ENCODE data around the gene PXMP4. TPM values are rescaled to one million over a fixed set of nuclear protein-coding genes. Genes with fewer than 3 reads are reported as not detected.

Gene PXMP4
- total and polyA plus RNA-seq, 9 of the 15 experiments (the other 6 are each of a cell fraction or from before 2014, with no cell fraction given): 4.8 to 29.1 (median 6.8) TPM

GRCh38 chr20:33719989-33720709 lies at the start of gene PXMP4 (continued):
- TF ChIP-seq ZNF311 (CRISPR knock-in tag; IDR thresholded peaks at IDR 0.05) (no peak), PTRF (tag; IDR thresholded peaks at IDR 0.05) (0 out of 2 replicates have a peak, but pooled peaks have one; percentile 25), NFRKB (IDR thresholded peaks at IDR 0.05; ENCODE audit: low read depth) (no peak), ZBTB7A (IDR thresholded peaks at IDR 0.05; ENCODE audit: borderline replicate concordance, control insufficient read depth, low read depth, low read length) (peak; percentile 76; the same call in 1 of the 2 replicates), TRIM28 (IDR thresholded peaks at IDR 0.05) (no peak), MYBL2 (IDR thresholded peaks at IDR 0.05; ENCODE audit: low read depth) (peak; percentile 86), MYBL2 (CRISPR knock-in tag; IDR thresholded peaks at IDR 0.05; ENCODE audit: borderline replicate concordance) (no peak), GABPB1 (CRISPR knock-in tag; IDR thresholded peaks at IDR 0.05) (peak; percentile 51; the same call in 1 of the 2 replicates), ZBED1 (IDR thresholded peaks at IDR 0.05) (0 out of 2 replicates have a peak, but pooled peaks have one; percentile 11), MED1 (CRISPR knock-in tag; IDR thresholded peaks at IDR 0.05; ENCODE audit: borderline replicate concordance) (0 out of 2 replicates have a peak, but pooled peaks have one; percentile 46), ZNF639 (CRISPR knock-in tag; conservative IDR thresholded peaks at IDR 0.05 in 1 of 2, IDR thresholded peaks at IDR 0.05 in 1 of 2) (peak in 1 of 2 experiments; percentile 70; a peak in 2 of 4 replicates), MTA3 (IDR thresholded peaks at IDR 0.05; ENCODE audit: borderline replicate concordance) (peak; percentile 82), CBFB (CRISPR knock-in tag; IDR thresholded peaks at IDR 0.05) (0 out of 2 replicates have a peak, but pooled peaks have one; percentile 34), EGR1 (conservative IDR thresholded peaks at IDR 0.05) (no peak), PATZ1 (CRISPR knock-in tag; IDR thresholded peaks at IDR 0.05; ENCODE audit: borderline replicate concordance) (no peak), MAZ (CRISPR knock-in tag; conservative IDR thresholded peaks at IDR 0.05 in 1 of 2, IDR thresholded peaks at IDR 0.05 in 1 of 2) (peak; percentile 33 to 56; a peak in 2 of 4 replicates), ZNF395 (CRISPR knock-in tag; IDR thresholded peaks at IDR 0.05) (peak; percentile 81), GTF2E2 (tag; IDR thresholded peaks at IDR 0.05) (no peak), NCOA1 (IDR thresholded peaks at IDR 0.05; ENCODE audit: low read depth) (no peak), E2F5 (CRISPR knock-in tag; IDR thresholded peaks at IDR 0.05) (no peak), BRF2 (IDR thresholded peaks at IDR 0.05; ENCODE audit: borderline replicate concordance, insufficient read depth, insufficient read length) (no peak)
